CD14-positive monocyte (primary cell): ENCODE results near the gene RAB6C. TPM values are rescaled to one million over a fixed set of nuclear protein-coding genes. Genes with fewer than 3 reads are reported as not detected.

Experiments
- polyA plus RNA-seq, 3 donors: library from polyadenylated mRNA; depleted of rRNA in 1 of 3; unstranded in 2 of 3; stranded (reverse) in 1 of 3; fragments of 300-500 nt in 2 of 3; fragments of >200 nt in 1 of 3; fragmentation: Illumina TruSeq in 2 of 3; gene quantifications; 1 replicate in 2 of 3; 2 replicates in 1 of 3; pipeline ENCODE4 v1.2.3, GENCODE V29; 2012 to 2021

The RAB6C gene
- polyA plus RNA-seq, 3 donors, result not detected

Other genes with a start within 250 kb of the RAB6C start
- not detected for gene POTEF, start 149.6 kb downstream of the RAB6C start, polyA plus RNA-seq
- gene CCDC74B, start 165.4 kb downstream of the RAB6C start, polyA plus RNA-seq, result not detected
- 10 to 100 TPM; 10.5 to 34.6 (median 14.2) TPM for gene SMPD4, start 201.9 kb downstream of the RAB6C start, polyA plus RNA-seq
- 10 to 100 TPM; 28.8 to 66.8 (median 64.9) TPM for gene MZT2B, start 202.6 kb downstream of the RAB6C start, polyA plus RNA-seq
- gene TUBA3E, start 218.8 kb downstream of the RAB6C start, polyA plus RNA-seq, result not detected